Right lobe of liver (tissue), 6 donors: ENCODE measurements around the gene RBM19. TPM values are rescaled to one million over a fixed set of nuclear protein-coding genes. Genes with fewer than 3 reads are reported as not detected.
A peak's percentile ranks its signal among the peaks of the same experiment; 100 is the strongest.

ENCODE experiments used
- ATAC-seq, 4 donors: fragments of 200-7000 bp; cut with Tn5 transposase; one replicate each; pipeline ENCODE4 v1.9.1; 2020; ENCODE audit warnings: mild to moderate bottlenecking in 4 of 4, moderate library complexity in 4 of 4
- DNase-seq, 3 donors: peaks; one replicate each; pipeline ENCODE4 v3.0.0-alpha.2; 2020
- H3K27ac ChIP-seq, 3 donors: fragments of 200-600 bp; one replicate each; pipeline ENCODE4 v1.8.0; 2022
- H3K27me3 ChIP-seq, 2 donors: fragments of 200-600 bp; one replicate each; pipeline ENCODE4 v1.8.0; 2022
- H3K36me3 ChIP-seq, 4 donors: fragments of 200-600 bp; sonication (generic) in 1 of 4; one replicate each; pipeline versions ENCODE4 v1.5.1 to v1.8.0; 2017 to 2022; ENCODE audit warnings: control low read depth in 1 of 4
- H3K4me1 ChIP-seq, 4 donors: fragments of 200-600 bp; sonication (generic) in 1 of 4; one replicate each; pipeline versions ENCODE4 v1.5.1 to v1.8.0; 2017 to 2022; ENCODE audit warnings: control low read depth in 1 of 4
- H3K4me3 ChIP-seq, 3 donors: fragments of 200-600 bp; one replicate each; pipeline ENCODE4 v1.8.0; 2022
- H3K9me3 ChIP-seq, 4 donors: fragments of 200-600 bp; sonication (generic) in 1 of 4; one replicate each; pipeline versions ENCODE4 v1.5.1 to v1.8.0; 2017 to 2022; ENCODE audit warnings: control low read depth in 1 of 4
- POLR2A ChIP-seq: fragments of 450-650 bp; IDR thresholded peaks from one replicate; pipeline ENCODE4 v1.6.1; 2017; ENCODE audit warnings: antibody characterized with exemption, mild to moderate bottlenecking
- WGBS: methylation state at CpG from one replicate; pipeline ENCODE4 v1.1.6; 2018; ENCODE audit warnings: low coverage, low lambda C conversion rate; ENCODE audit not compliant: insufficient coverage; ENCODE audit errors: missing lambda C conversion rate; 5-methylcytosine and 5-hydroxymethylcytosine counted together
- intact Hi-C, 2 donors: fragments of 100-400 bp; cut with DNase I; formaldehyde crosslinking; loops; one replicate each; pipeline versions ENCODE4 v1.11.2 to v1.14.1; 2022
- total RNA-seq, 6 experiments: library from RNA; depleted of rRNA in 2 of 6; stranded (reverse); fragments of >200 nt in 2 of 6; fragmentation: NEBNext Ultra II Directional in 3 of 6; extraction: Animal tissue kit (Norgen Biotek cat#: 25700) in 3 of 6; gene quantifications; one replicate each; pipeline versions ENCODE4 v1.1.0 to v1.2.4, GENCODE V29; 2016 to 2023
- TF ChIP-seq, protein P1 (sequence below), 4 donors: fragments of 200-600 bp in 3 of 4; fragments of 450-650 bp in 1 of 4; IDR thresholded peaks; one replicate each; pipeline versions ENCODE4 v1.5.1 to v1.8.0; 2016 to 2022; ENCODE audit warnings: antibody characterized with exemption in 4 of 4, mild to moderate bottlenecking in 2 of 4
- donor health status: DM: no; HTN: yes; CAD: no.
- donor health status: DM: no; HTN: no; CAD: no.
- donor health status: DM: no; HTN: no; CAD: no.
- donor health status: DM: no; HTN: yes; CAD: no.
- donor health status: DM: no; HTN: yes; CAD: no.

Gene RBM19
- total RNA-seq, 6 experiments from 2014 or later: 11.3 to 17.2 (median 14.2) TPM

- intact Hi-C loops: no loop called here
- TF ChIP-seq POLR2A: no peak
- TF ChIP-seq, protein P1, sequence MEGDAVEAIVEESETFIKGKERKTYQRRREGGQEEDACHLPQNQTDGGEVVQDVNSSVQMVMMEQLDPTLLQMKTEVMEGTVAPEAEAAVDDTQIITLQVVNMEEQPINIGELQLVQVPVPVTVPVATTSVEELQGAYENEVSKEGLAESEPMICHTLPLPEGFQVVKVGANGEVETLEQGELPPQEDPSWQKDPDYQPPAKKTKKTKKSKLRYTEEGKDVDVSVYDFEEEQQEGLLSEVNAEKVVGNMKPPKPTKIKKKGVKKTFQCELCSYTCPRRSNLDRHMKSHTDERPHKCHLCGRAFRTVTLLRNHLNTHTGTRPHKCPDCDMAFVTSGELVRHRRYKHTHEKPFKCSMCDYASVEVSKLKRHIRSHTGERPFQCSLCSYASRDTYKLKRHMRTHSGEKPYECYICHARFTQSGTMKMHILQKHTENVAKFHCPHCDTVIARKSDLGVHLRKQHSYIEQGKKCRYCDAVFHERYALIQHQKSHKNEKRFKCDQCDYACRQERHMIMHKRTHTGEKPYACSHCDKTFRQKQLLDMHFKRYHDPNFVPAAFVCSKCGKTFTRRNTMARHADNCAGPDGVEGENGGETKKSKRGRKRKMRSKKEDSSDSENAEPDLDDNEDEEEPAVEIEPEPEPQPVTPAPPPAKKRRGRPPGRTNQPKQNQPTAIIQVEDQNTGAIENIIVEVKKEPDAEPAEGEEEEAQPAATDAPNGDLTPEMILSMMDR (IDR thresholded peaks at IDR 0.05): peak in 2 of 4 donors; percentile 7 to 34
- Histone ChIP-seq H3K27me3 (no peaks in the 10 kb centered on the region), H3K9me3 (no peaks in the 10 kb centered on the region), H3K4me1 (no peaks in the 10 kb centered on the region), H3K36me3 (no peaks in the 10 kb centered on the region), H3K27ac (no peak overlapping the region), H3K4me3 (no peak overlapping the region)
- no peak for ATAC-seq
- 100% methylated on average over 1 of the region's 10 CpGs for WGBS
- DNase-seq: no peak
Measured at GRCh38 chr12:113818833-113819232, 147.3 kb downstream of the RBM19 start.

- DNase-seq (no peak), ATAC-seq (peak in 1 of 4 donors; percentile 18)
- Histone ChIP-seq H3K4me1 (no peaks in the 10 kb centered on the region), H3K36me3 (no peaks in the 10 kb centered on the region), H3K27me3 (no peaks in the 10 kb centered on the region), H3K27ac (no peak overlapping the region), H3K9me3 (no peaks in the 10 kb centered on the region), H3K4me3 (no peak overlapping the region)
- 40% methylated on average over 1 of the region's 4 CpGs for WGBS
- no peak for TF ChIP-seq POLR2A
- TF ChIP-seq, protein P1 (IDR thresholded peaks at IDR 0.05): no peak
- intact Hi-C loops: no loop called here
Measured at GRCh38 chr12:113818283-113818682, 147.8 kb downstream of the RBM19 start.

GRCh38 chr12:113816866-113817265 is 149.3 kb downstream of the RBM19 start:
- WGBS: 91% methylated on average over 16 of the region's 16 CpGs
- intact Hi-C loops: no loop called here
- H3K36me3 ChIP-seq: no peaks in the 10 kb centered on the region

DNA sequence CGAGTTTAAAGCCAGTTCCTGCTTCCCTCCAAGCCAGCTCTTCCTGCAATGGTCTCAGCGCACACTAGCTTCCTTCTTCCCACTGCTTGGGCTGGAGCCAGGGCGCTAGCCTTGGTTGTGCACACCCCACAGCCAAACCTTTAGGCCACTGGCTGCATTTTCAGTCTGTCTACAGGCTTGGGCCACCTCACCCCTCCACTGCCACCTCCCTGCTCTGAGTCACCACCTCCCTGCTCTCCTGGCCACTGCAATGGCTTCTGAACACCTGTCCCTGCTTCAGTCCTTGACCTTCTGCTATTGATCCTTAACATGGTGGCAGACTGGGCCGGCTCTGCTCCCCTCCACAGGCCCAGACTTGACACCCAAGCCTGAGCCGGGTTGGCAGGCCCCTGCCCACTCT is 151.1 kb downstream of the RBM19 start:
- WGBS: 76% methylated on average over 3 of the region's 5 CpGs
- DNase-seq (no peak), ATAC-seq (peak in 1 of 4 donors; percentile 28)
- no peak overlapping the region for H3K27ac ChIP-seq
- TF ChIP-seq POLR2A: no peak
- TF ChIP-seq, protein P1 (IDR thresholded peaks at IDR 0.05): no peak
- no peaks in the 10 kb centered on the region for H3K27me3 ChIP-seq
- no peaks in the 10 kb centered on the region for H3K4me1 ChIP-seq
- no peak overlapping the region for H3K4me3 ChIP-seq
- H3K9me3 ChIP-seq: no peaks in the 10 kb centered on the region
- intact Hi-C loops: no loop called here
- no peaks in the 10 kb centered on the region for H3K36me3 ChIP-seq

More at GRCh38 chr12:113816866-113817265, 149.3 kb downstream of the RBM19 start:
- no peak for TF ChIP-seq POLR2A
- TF ChIP-seq, protein P1 (IDR thresholded peaks at IDR 0.05): no peak
- no peak overlapping the region for H3K27ac ChIP-seq
- H3K4me3 ChIP-seq: no peak overlapping the region
- ATAC-seq (no peak), DNase-seq (no peak)
- no peaks in the 10 kb centered on the region for H3K9me3 ChIP-seq
- no peaks in the 10 kb centered on the region for H3K4me1 ChIP-seq
- H3K27me3 ChIP-seq: no peaks in the 10 kb centered on the region

- Histone ChIP-seq H3K4me1 (no peaks in the 10 kb centered on the region), H3K9me3 (no peaks in the 10 kb centered on the region), H3K27ac (no peak overlapping the region), H3K4me3 (no peak overlapping the region), H3K36me3 (no peaks in the 10 kb centered on the region), H3K27me3 (no peaks in the 10 kb centered on the region)
- intact Hi-C loops: no loop called here
- ATAC-seq: no peak
- WGBS: 91% methylated on average over 6 of the region's 6 CpGs
- no peak for TF ChIP-seq POLR2A
- TF ChIP-seq, protein P1 (IDR thresholded peaks at IDR 0.05): no peak
- no peak for DNase-seq
Measured at GRCh38 chr12:113813229-113813541, 152.9 kb downstream of the RBM19 start.
